Naive thymus-derived CD4-positive, alpha-beta T cell (primary cell): Measurements from ENCODE around the gene MFF. TPM values are rescaled to one million over a fixed set of nuclear protein-coding genes. Genes with fewer than 3 reads are reported as not detected.

ENCODE experiments used
- ATAC-seq: fragments of 150-1000 bp; cut with Tn5 transposase; 2 replicates; pipeline ENCODE4 v1.10.0; 2021; ENCODE audit warnings: mild to moderate bottlenecking, moderate library complexity
- CTCF ChIA-PET: fragments of 350-600 bp; sonication (Branson Sonifier 250); formaldehyde crosslinking; loops from one replicate; lab custom pipeline; 2021; ENCODE audit warnings: antibody characterized with exemption; lab: Charles Lee
- POLR2A ChIA-PET: fragments of 350-600 bp; sonication (Branson Sonifier 250); formaldehyde crosslinking; loops from one replicate; lab custom pipeline; 2021; ENCODE audit warnings: antibody characterized with exemption, inconsistent platforms; lab: Charles Lee
- DNase-seq, 9 donors: peaks; one replicate each; pipeline versions ENCODE4 v3.0.0 to v3.0.0-alpha.2; 2020 to 2022; ENCODE audit warnings: mixed read lengths in 1 of 9
- H3K27ac ChIP-seq: one replicate; pipeline ENCODE4 v1.7.0; 2013; ENCODE audit warnings: mild to moderate bottlenecking, low read depth, low read length, moderate library complexity
- H3K27me3 ChIP-seq, 2 donors: one replicate each; pipeline ENCODE4 v1.7.0; 2013; ENCODE audit warnings: low read length in 2 of 2, mild to moderate bottlenecking in 2 of 2, moderate library complexity in 2 of 2; ENCODE audit not compliant: control insufficient read depth in 2 of 2, insufficient read depth in 2 of 2
- H3K36me3 ChIP-seq, 3 experiments: 1 replicate in 2 of 3; 2 replicates in 1 of 3; pipeline ENCODE4 v1.7.0; 2013; ENCODE audit warnings: low read length in 3 of 3, mild to moderate bottlenecking in 3 of 3, moderate library complexity in 1 of 3; ENCODE audit not compliant: insufficient read depth in 3 of 3, control insufficient read depth in 2 of 3
- H3K4me1 ChIP-seq, 2 donors: one replicate each; pipeline ENCODE4 v1.7.0; 2013; ENCODE audit warnings: low read length in 2 of 2, mild to moderate bottlenecking in 2 of 2, moderate library complexity in 1 of 2; ENCODE audit not compliant: control insufficient read depth in 2 of 2, insufficient read depth in 2 of 2
- H3K4me3 ChIP-seq: 2 replicates; pipeline ENCODE4 v1.7.0; 2013; ENCODE audit warnings: mild to moderate bottlenecking, low read length
- H3K9me3 ChIP-seq, 3 experiments: 1 replicate in 2 of 3; 2 replicates in 1 of 3; pipeline ENCODE4 v1.7.0; 2013; ENCODE audit warnings: low read length in 3 of 3; ENCODE audit not compliant: control insufficient read depth in 2 of 3
- H3K27ac Mint-ChIP-seq, 9 donors: one replicate each; pipeline ENCODE4 v1.8.0; 2020 to 2022; ENCODE audit warnings: mixed read lengths in 9 of 9, mild to moderate bottlenecking in 8 of 9, moderate library complexity in 5 of 9, inconsistent platforms in 2 of 9
- H3K27me3 Mint-ChIP-seq, 5 donors: one replicate each; pipeline ENCODE4 v1.8.0; 2021 to 2022; ENCODE audit warnings: mixed read lengths in 5 of 5, mild to moderate bottlenecking in 1 of 5
- H3K36me3 Mint-ChIP-seq, 5 donors: one replicate each; pipeline ENCODE4 v1.8.0; 2020 to 2022; ENCODE audit warnings: mixed read lengths in 5 of 5, mild to moderate bottlenecking in 3 of 5, inconsistent platforms in 1 of 5
- H3K4me1 Mint-ChIP-seq, 7 donors: one replicate each; pipeline ENCODE4 v1.8.0; 2020 to 2022; ENCODE audit warnings: mixed read lengths in 7 of 7, mild to moderate bottlenecking in 3 of 7, inconsistent platforms in 1 of 7
- H3K4me3 Mint-ChIP-seq, 10 donors: one replicate each; pipeline ENCODE4 v1.8.0; 2020 to 2022; ENCODE audit warnings: mild to moderate bottlenecking in 10 of 10, mixed read lengths in 10 of 10, moderate library complexity in 6 of 10, inconsistent platforms in 2 of 10
- H3K9me3 Mint-ChIP-seq, 11 donors: one replicate each; pipeline ENCODE4 v1.8.0; 2020 to 2022; ENCODE audit warnings: mixed read lengths in 11 of 11, mild to moderate bottlenecking in 4 of 11, inconsistent platforms in 1 of 11, moderate library complexity in 1 of 11
- intact Hi-C, 2 donors: fragments of 100-400 bp; cut with micrococcal nuclease; formaldehyde crosslinking; loops; one replicate each; pipeline ENCODE4 v1.15.1; 2023
- polyA plus RNA-seq, 2 donors: library from polyadenylated mRNA; unstranded; fragments of 300-500 nt; fragmentation: Illumina TruSeq; gene quantifications; one replicate each; pipeline ENCODE4 v1.2.3, GENCODE V29; 2021
- total RNA-seq, 6 experiments: library from RNA in 5 of 6; stranded (reverse) in 5 of 6; gene quantifications; 1 replicate in 5 of 6; 2 replicates in 1 of 6; pipeline ENCODE4 v1.2.3 and lab custom pipeline; 2021 to 2026

The MFF gene
- total and polyA plus RNA-seq, 7 experiments from 2014 or later: 51.7 to 153 (median 63.1) TPM

DNA sequence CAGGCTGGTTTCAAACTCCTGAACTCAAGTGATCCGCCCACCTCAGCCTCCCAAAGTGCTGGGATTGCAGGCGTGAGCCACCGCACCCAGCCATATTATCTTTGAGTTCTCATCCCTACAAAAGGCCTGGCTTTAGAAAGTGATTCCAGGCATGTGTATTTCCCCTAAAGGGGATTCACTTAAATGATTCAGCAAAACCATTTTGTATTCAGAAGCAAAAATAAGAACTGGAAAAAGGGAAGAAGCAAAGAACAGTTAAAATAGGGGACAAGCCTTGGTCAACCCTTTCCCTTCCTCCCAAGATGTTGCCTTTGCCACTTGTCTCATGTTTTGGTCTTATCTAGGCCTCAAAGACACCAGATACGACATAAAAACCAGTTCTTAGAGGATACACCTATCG, 43.5 kb downstream of the MFF start:
- intact Hi-C loops: no loop called here
- H3K27me3 Mint-ChIP-seq: peaks cover 0 to 9% (median 0%) of the 10 kb centered on the region in 5 donors
- ATAC-seq (no peak), DNase-seq (no peak)
- POLR2A ChIA-PET: no interaction called here
- Histone ChIP-seq H3K9me3 (no peaks in the 10 kb centered on the region), H3K4me1 (no peaks in the 10 kb centered on the region), H3K4me3 (no peak overlapping the region), H3K27ac (no peak overlapping the region), H3K27me3 (no peaks in the 10 kb centered on the region), H3K36me3 (no peaks in the 10 kb centered on the region)
- H3K4me3 Mint-ChIP-seq: no peak overlapping the region
- peaks cover 0 to 3% (median 0%) of the 10 kb centered on the region in 7 donors for H3K4me1 Mint-ChIP-seq
- no peaks in the 10 kb centered on the region for H3K9me3 Mint-ChIP-seq
- H3K36me3 Mint-ChIP-seq: peaks cover 0 to 4% (median 0%) of the 10 kb centered on the region in 5 donors
- no peak overlapping the region for H3K27ac Mint-ChIP-seq
- CTCF ChIA-PET: no interaction called here

GRCh38 chr2:227370092-227370491, 45.0 kb downstream of the MFF start:
- intact Hi-C loops: no loop called here
- H3K27ac Mint-ChIP-seq: no peak overlapping the region

DNA sequence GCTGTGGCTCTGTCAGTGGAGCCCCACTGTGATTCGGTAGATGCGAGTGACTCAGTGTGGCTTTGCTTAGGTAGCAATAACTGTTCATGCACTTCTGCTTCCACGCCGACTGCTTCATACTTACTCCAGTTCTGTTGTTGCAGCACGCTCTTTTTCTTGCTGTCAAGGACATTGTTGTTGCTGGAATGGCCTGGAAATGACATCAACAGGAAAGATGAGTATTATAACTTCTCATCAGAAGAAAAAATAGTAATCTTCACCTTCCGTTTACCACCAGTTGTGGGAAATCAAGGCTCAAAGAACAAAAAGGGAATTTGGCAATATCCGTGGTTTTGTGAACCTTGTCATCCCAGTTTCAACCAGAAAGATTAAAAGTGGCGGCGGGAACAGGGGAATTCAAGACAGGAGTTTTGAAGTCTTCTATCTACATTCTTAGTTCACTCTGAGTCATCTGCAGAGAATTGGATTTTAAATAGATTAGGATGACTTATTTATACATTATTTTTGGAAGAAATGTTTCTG, 45.8 kb downstream of the MFF start:
- H3K27me3 Mint-ChIP-seq: peaks cover 0 to 9% (median under 1%) of the 10 kb centered on the region in 5 donors
- DNase-seq (no peak), ATAC-seq (peak; percentile 88)
- no peak overlapping the region for H3K4me3 ChIP-seq
- no peak overlapping the region for H3K27ac Mint-ChIP-seq
- H3K27ac ChIP-seq: no peak overlapping the region
- no peaks in the 10 kb centered on the region for H3K4me1 ChIP-seq
- H3K4me3 Mint-ChIP-seq: no peak overlapping the region
- H3K9me3 ChIP-seq: no peaks in the 10 kb centered on the region
- H3K27me3 ChIP-seq: no peaks in the 10 kb centered on the region
- ChIA-PET CTCF (no interaction called here), POLR2A (no interaction called here)
- peaks cover 0 to 5% (median 3%) of the 10 kb centered on the region in 7 donors for H3K4me1 Mint-ChIP-seq
- no peaks in the 10 kb centered on the region for H3K36me3 ChIP-seq
- H3K9me3 Mint-ChIP-seq: no peaks in the 10 kb centered on the region
- H3K36me3 Mint-ChIP-seq: peaks cover 0 to 4% (median 0%) of the 10 kb centered on the region in 5 donors
- intact Hi-C loops: no loop called here

More at GRCh38 chr2:227370092-227370491, 45.0 kb downstream of the MFF start:
- POLR2A ChIA-PET: no interaction called here
- CTCF ChIA-PET: no interaction called here
- Mint-ChIP-seq H3K9me3 (no peaks in the 10 kb centered on the region), H3K27me3 (peaks cover 0 to 9% (median 0%) of the 10 kb centered on the region in 5 donors), H3K36me3 (peaks cover 0 to 4% (median 0%) of the 10 kb centered on the region in 5 donors), H3K4me3 (no peak overlapping the region), H3K4me1 (peaks cover 0 to 5% (median 3%) of the 10 kb centered on the region in 7 donors)
- no peaks in the 10 kb centered on the region for H3K9me3 ChIP-seq
- ATAC-seq: no peak
- no peak overlapping the region for H3K27ac ChIP-seq
- H3K4me3 ChIP-seq: no peak overlapping the region
- no peaks in the 10 kb centered on the region for H3K36me3 ChIP-seq
- no peaks in the 10 kb centered on the region for H3K4me1 ChIP-seq
- DNase-seq: no peak
- no peaks in the 10 kb centered on the region for H3K27me3 ChIP-seq

DNA sequence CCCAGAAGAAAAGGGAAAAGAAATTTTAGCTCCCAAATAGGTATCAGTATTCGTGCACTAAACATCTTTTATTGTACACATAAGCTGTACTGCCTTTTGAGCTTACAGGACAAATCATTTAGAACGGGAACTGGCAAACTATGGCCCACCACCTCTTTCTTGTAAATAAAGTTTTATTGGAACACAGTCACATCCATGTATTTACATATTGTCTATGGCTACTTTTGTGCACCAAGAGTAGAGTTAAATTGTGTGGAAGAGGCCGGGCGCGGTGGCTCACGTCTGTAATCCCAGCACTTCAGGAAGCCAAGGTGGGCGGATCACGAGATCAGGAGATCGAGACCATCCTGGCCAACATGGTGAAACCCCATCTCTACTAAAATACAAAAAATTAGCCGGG, 48.3 kb downstream of the MFF start:
- no peak overlapping the region for H3K4me3 Mint-ChIP-seq
- peaks cover 0 to 5% (median 3%) of the 10 kb centered on the region in 7 donors for H3K4me1 Mint-ChIP-seq
- H3K27me3 ChIP-seq: no peaks in the 10 kb centered on the region
- no peak overlapping the region for H3K4me3 ChIP-seq
- ChIA-PET POLR2A (no interaction called here), CTCF (no interaction called here)
- DNase-seq (no peak), ATAC-seq (no peak)
- H3K9me3 ChIP-seq: no peaks in the 10 kb centered on the region
- intact Hi-C loops: no loop called here
- no peaks in the 10 kb centered on the region for H3K4me1 ChIP-seq
- H3K36me3 Mint-ChIP-seq: peaks cover 0 to 4% (median 0%) of the 10 kb centered on the region in 5 donors
- H3K9me3 Mint-ChIP-seq: no peaks in the 10 kb centered on the region
- no peak overlapping the region for H3K27ac ChIP-seq
- H3K36me3 ChIP-seq: no peaks in the 10 kb centered on the region
- H3K27me3 Mint-ChIP-seq: peaks cover 0 to 17% (median 8%) of the 10 kb centered on the region in 5 donors
- H3K27ac Mint-ChIP-seq: no peak overlapping the region

GRCh38 chr2:227374158-227374557, 49.1 kb downstream of the MFF start:
- Histone ChIP-seq H3K27me3 (no peaks in the 10 kb centered on the region), H3K36me3 (no peaks in the 10 kb centered on the region), H3K4me1 (no peaks in the 10 kb centered on the region), H3K9me3 (no peaks in the 10 kb centered on the region), H3K27ac (no peak overlapping the region), H3K4me3 (no peak overlapping the region)
- CTCF ChIA-PET: no interaction called here
- DNase-seq (peak in 1 of 9 donors; percentile 30), ATAC-seq (no peak)
- POLR2A ChIA-PET: no interaction called here
- Mint-ChIP-seq H3K27ac (no peak overlapping the region), H3K27me3 (peaks cover 0 to 17% (median 8%) of the 10 kb centered on the region in 5 donors), H3K9me3 (no peaks in the 10 kb centered on the region), H3K4me1 (peaks cover 0 to 5% (median 3%) of the 10 kb centered on the region in 7 donors), H3K4me3 (no peak overlapping the region), H3K36me3 (peaks cover 0 to 4% (median 0%) of the 10 kb centered on the region in 5 donors)
- intact Hi-C loops: no loop called here

DNA sequence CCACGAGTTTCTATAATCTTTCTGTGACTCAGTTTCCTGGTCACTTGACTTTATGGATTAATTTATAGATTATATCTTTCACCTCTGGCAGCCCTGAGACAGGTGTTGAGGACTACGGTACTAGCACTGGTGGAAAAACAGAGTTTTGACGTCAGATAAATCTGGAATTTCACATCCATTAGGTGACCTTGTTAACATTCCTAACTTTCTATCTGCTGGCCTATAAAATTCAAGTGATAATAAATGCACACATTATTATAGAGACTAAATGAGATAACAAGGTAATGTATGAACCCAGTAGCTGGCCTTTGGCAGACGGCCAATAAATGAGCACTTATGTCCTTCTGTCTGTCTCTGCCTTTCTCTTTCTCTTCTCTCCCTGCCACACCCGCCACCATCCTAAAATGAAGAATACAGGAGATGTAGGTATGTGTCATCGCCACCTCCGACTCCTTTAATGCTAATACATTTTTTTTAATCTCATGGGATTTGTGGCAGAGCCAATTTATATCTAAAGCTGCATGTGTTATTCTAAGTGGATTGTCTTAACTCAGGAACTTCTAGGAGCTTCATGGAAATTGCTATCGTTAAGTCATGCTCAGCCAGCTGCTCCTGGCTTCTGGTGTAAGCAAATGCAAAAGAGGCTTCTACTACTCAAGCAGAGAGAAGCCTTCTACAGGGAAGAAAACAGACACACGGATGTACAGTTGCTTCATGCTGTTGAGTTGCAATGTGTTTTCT, 51.8 kb downstream of the MFF start:
- CTCF ChIA-PET: no interaction called here
- H3K9me3 Mint-ChIP-seq: no peaks in the 10 kb centered on the region

More for the DNA sequence above, 51.8 kb downstream of the MFF start:
- no peaks in the 10 kb centered on the region for H3K36me3 ChIP-seq
- no peaks in the 10 kb centered on the region for H3K4me1 ChIP-seq
- H3K4me3 ChIP-seq: no peak overlapping the region
- Mint-ChIP-seq H3K4me1 (peaks cover 0 to 9% (median 3%) of the 10 kb centered on the region in 7 donors), H3K4me3 (no peak overlapping the region), H3K27ac (no peak overlapping the region), H3K27me3 (peaks cover 0 to 17% (median 8%) of the 10 kb centered on the region in 5 donors), H3K36me3 (peaks cover 0 to 4% (median 0%) of the 10 kb centered on the region in 5 donors)
- intact Hi-C loops: loop anchor here in 1 of 2 donors (1.0 kb wide), 1 partner anchor 16 kb away; no protein-coding TSS in a partner anchor
- ATAC-seq (no peak), DNase-seq (no peak)
- H3K27ac ChIP-seq: no peak overlapping the region
- POLR2A ChIA-PET: no interaction called here
- no peaks in the 10 kb centered on the region for H3K27me3 ChIP-seq
- H3K9me3 ChIP-seq: no peaks in the 10 kb centered on the region
